Measurements from ENCODE around the gene PPP1R26.

Gene PPP1R26

GRCh38 chr9:135492886-135493669, 13.5 kb downstream of the PPP1R26 start:
- TF ChIP-seq CTCF (conservative IDR thresholded peaks at IDR 0.05): no peak
- no peak overlapping the region for H3K27ac ChIP-seq

- no peak for TF ChIP-seq CTCF (conservative IDR thresholded peaks at IDR 0.05)
- no peak overlapping the region for H3K27ac ChIP-seq
Observed at GRCh38 chr9:135494791-135495559, 15.4 kb downstream of the PPP1R26 start.

- TF ChIP-seq CTCF (conservative IDR thresholded peaks at IDR 0.05): no peak
- no peak overlapping the region; the same call in 1 of the 2 replicates for H3K27ac ChIP-seq
Observed at GRCh38 chr9:135498381-135499126, 19.0 kb downstream of the PPP1R26 start.

GRCh38 chr9:135499326-135500070, 19.9 kb downstream of the PPP1R26 start:
- TF ChIP-seq CTCF (conservative IDR thresholded peaks at IDR 0.05): no peak
- H3K27ac ChIP-seq: peak overlapping the region; percentile 93

GRCh38 chr9:135500071-135500524, 20.5 kb downstream of the PPP1R26 start:
- TF ChIP-seq CTCF (conservative IDR thresholded peaks at IDR 0.05): no peak
- H3K27ac ChIP-seq: peak overlapping the region; percentile 93

GRCh38 chr9:135500525-135501260, 21.1 kb downstream of the PPP1R26 start, which contains the start of gene MRPS2:
TSS of gene MRPS2 (plus strand) at chr9:135500682. CDS start at chr9:135500711, 29 bp downstream.
- H3K27ac ChIP-seq: peak within 1 kb of the TSS; percentile 93
- TF ChIP-seq CTCF (conservative IDR thresholded peaks at IDR 0.05): peak; percentile 99
